Muscle of leg (tissue), 11 donors: ENCODE measurements around the gene CAMK2G. TPM values are rescaled to one million over a fixed set of nuclear protein-coding genes. Genes with fewer than 3 reads are reported as not detected.

Experiments
- DNase-seq: peaks from one replicate; pipeline ENCODE4 v3.0.0; 2013
- H3K27ac ChIP-seq: one replicate; pipeline ENCODE4 v1.5.1; 2013; ENCODE audit warnings: mild to moderate bottlenecking, low read length, control low read depth
- H3K27me3 ChIP-seq: one replicate; pipeline ENCODE4 v1.6.1; 2013; ENCODE audit warnings: low read length; ENCODE audit not compliant: control insufficient read depth, insufficient read depth
- H3K36me3 ChIP-seq: one replicate; pipeline ENCODE4 v1.6.1; 2013; ENCODE audit warnings: low read length; ENCODE audit not compliant: control insufficient read depth, insufficient read depth
- H3K4me1 ChIP-seq: one replicate; pipeline ENCODE4 v1.6.1; 2013; ENCODE audit warnings: low read length; ENCODE audit not compliant: control insufficient read depth, insufficient read depth
- H3K4me3 ChIP-seq: one replicate; pipeline ENCODE4 v1.5.1; 2013; ENCODE audit warnings: low read length, control low read depth
- H3K9me3 ChIP-seq: replicated peaks from 2 replicates; pipeline ENCODE4 v1.6.1; 2013; ENCODE audit warnings: low read depth, low read length; ENCODE audit not compliant: control insufficient read depth
- WGBS: methylation state at CpG from one replicate; pipeline ENCODE4 v1.1.5; 2013; ENCODE audit warnings: missing lambda C conversion rate; ENCODE audit not compliant: insufficient coverage; 5-methylcytosine and 5-hydroxymethylcytosine counted together
- polyA plus RNA-seq, 8 donors: library from polyadenylated mRNA; unstranded; fragments of 120-200 nt; gene quantifications; one replicate each; pipeline versions ENCODE4 v1.2.1 to v1.2.3, GENCODE V29; 2013; ENCODE audit warnings: inconsistent platforms in 1 of 8, low replicate concordance in 1 of 8; ENCODE audit not compliant: insufficient read length in 8 of 8, insufficient read depth in 1 of 8
- total RNA-seq: library from RNA; stranded (reverse); fragments of 120-200 nt; gene quantifications from one replicate; pipeline ENCODE4 v1.2.4, GENCODE V29; 2013

Gene CAMK2G
- total and polyA plus RNA-seq, 9 donors = 18.4 to 34.7 (median 25.3) TPM

DNA sequence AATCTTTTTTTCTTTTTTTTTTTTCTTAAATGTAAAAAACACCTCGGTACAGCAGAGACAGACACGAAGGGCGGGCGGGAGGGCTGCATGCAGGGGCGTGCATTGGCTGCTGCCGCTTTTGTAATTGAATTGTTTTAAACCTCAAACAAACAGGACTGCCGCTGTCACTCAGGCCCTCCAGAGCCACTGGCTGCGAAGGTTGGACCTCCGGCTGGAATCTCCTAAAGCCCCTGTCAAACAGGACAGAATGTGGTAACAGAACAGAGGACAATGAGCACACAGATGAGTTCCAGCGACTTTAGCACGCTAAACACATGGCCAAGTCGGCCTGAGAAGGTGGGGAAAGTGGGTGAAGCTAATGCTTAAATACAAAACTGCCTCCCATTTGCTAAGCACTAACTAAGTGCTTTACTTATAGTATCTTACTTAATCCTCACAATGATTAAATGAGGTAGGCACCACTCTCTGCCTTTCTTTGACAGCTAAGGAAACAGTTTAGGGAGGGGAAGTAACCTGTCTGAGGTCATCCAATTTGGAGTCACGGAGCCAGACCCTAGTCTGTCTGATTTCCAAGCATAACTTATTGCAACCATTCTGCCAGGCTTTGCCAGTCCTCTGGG, 60.0 kb downstream of the CAMK2G start:
- DNase-seq = no peak
- H3K36me3 ChIP-seq = peaks cover 48% of the 10 kb centered on the region
- H3K27me3 ChIP-seq = no peaks in the 10 kb centered on the region
- no peak overlapping the region for H3K4me3 ChIP-seq
- no peaks in the 10 kb centered on the region for H3K9me3 ChIP-seq
- WGBS = 83% methylated on average over 9 of the region's 13 CpGs
- H3K4me1 ChIP-seq = peaks cover 12% of the 10 kb centered on the region
- H3K27ac ChIP-seq = no peak overlapping the region

DNA sequence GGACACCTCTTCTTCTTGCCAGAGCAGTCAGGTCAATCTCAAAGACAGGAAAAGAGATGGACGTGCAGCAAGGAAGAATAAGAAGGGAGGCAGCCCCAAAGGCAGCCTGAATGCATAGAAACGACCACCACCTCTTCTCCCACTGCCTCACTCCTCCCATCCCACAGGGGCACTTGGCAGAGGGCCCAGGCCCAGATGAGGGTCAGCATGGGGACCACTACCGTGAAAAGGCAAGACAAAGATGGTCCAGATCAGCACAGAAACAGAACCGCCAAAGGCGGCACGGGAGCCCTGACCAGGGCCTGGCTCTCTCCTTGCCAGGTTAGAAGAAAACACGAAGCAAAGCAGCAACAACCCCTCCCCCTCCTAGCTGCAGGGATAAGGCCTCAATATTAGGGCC, 61.0 kb downstream of the CAMK2G start:
- DNase-seq = no peak
- no peak overlapping the region for H3K4me3 ChIP-seq
- no peaks in the 10 kb centered on the region for H3K27me3 ChIP-seq
- H3K36me3 ChIP-seq = peaks cover 49% of the 10 kb centered on the region
- peaks cover 9% of the 10 kb centered on the region for H3K4me1 ChIP-seq
- H3K9me3 ChIP-seq = no peaks in the 10 kb centered on the region
- H3K27ac ChIP-seq = no peak overlapping the region
- WGBS = 89% methylated on average over 3 of the region's 7 CpGs

GRCh38 chr10:73812657-73813056, 61.7 kb downstream of the CAMK2G start:
- WGBS = 48% methylated on average over 3 of the region's 4 CpGs
- Histone ChIP-seq H3K4me1 (peaks cover 9% of the 10 kb centered on the region), H3K27me3 (no peaks in the 10 kb centered on the region), H3K9me3 (no peaks in the 10 kb centered on the region), H3K36me3 (peaks cover 49% of the 10 kb centered on the region), H3K27ac (no peak overlapping the region), H3K4me3 (no peak overlapping the region)
- no peak for DNase-seq

- Histone ChIP-seq H3K27ac (peak overlapping the region; percentile 20), H3K4me1 (peaks cover 14% of the 10 kb centered on the region)
These were observed 63.5 kb downstream of the CAMK2G start for GRCh38 chr10:73810735-73811465.

DNA sequence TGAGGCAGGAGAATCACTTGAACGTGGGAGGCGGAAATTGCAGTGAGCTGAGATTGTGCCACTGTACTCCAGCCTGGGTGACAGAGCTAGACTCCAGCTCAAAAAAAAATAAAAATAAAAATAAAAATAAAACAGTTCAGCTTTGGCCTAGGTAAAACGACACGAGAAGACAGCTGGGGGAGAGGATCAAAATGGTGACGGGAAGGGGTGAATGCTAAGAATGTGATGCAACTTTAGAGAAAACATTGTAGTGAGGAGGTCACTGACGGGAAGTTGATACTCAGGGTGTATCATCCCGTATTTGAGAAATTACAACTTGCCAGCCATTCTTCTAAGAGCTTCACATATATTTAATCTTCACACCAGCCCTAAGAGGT, 64.0 kb downstream of the CAMK2G start:
- Histone ChIP-seq H3K4me1 (peaks cover 14% of the 10 kb centered on the region), H3K27ac (no peak overlapping the region), H3K4me3 (peak overlapping the region; percentile 77), H3K9me3 (no peaks in the 10 kb centered on the region), H3K36me3 (peaks cover 55% of the 10 kb centered on the region), H3K27me3 (no peaks in the 10 kb centered on the region)
- 60% methylated on average over 1 of the region's 7 CpGs for WGBS
- no peak for DNase-seq

More at GRCh38 chr10:73810735-73811465, 63.5 kb downstream of the CAMK2G start:
- under 1% methylated on average over 63 of the region's 63 CpGs for WGBS
- Histone ChIP-seq H3K36me3 (peaks cover 52% of the 10 kb centered on the region), H3K4me3 (peak overlapping the region; percentile 77), H3K27me3 (no peaks in the 10 kb centered on the region), H3K9me3 (no peaks in the 10 kb centered on the region)
- DNase-seq = no peak

- Histone ChIP-seq H3K36me3 (peaks cover 59% of the 10 kb centered on the region), H3K27me3 (no peaks in the 10 kb centered on the region), H3K4me3 (no peak overlapping the region), H3K9me3 (no peaks in the 10 kb centered on the region), H3K4me1 (peaks cover 14% of the 10 kb centered on the region), H3K27ac (no peak overlapping the region)
- no peak for DNase-seq
- WGBS = 87% methylated on average over 3 of the region's 5 CpGs
These were observed 65.1 kb downstream of the CAMK2G start for GRCh38 chr10:73809061-73809818.

DNA sequence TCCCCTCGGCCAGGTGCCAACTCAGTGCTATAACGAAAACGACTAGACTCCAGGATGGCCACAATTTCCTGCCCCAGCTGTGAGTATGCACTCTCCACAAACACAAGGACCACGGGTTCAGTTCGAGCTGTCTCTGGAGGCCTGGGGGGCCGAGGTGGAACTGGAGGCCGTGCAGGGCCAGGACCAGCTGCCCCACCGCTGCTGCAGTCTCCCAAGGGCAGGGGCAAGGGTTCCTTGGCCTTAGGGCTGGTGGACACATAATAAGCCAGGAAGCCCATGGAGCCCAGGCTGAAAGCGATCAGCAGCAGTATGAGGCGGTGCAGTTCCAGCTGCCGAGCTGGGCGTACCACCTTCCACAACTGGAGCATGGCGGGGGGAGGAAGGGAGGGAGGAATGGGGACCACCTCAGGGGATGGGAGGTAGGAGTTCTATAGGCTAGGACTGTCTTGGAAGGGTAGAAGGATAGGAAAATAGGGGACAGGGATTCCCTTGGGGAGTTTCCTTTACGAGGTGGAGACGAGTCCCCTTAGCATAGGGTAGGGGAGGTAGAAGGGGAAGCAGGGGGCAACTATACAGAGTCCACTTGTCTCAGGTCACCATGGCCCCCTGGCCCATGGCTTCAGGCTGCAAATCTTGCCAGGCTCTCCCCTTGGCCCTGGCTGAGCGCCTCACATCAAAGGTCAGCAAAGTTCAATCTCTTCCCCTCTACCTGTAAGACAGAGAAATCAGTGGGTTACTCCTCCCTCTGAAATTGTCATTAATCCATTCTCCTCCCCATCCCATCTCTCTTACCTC, 66.1 kb downstream of the CAMK2G start:
- 91% methylated on average over 14 of the region's 16 CpGs for WGBS
- H3K27ac ChIP-seq = no peak overlapping the region
- no peaks in the 10 kb centered on the region for H3K27me3 ChIP-seq
- DNase-seq = no peak
- peaks cover 14% of the 10 kb centered on the region for H3K4me1 ChIP-seq
- H3K36me3 ChIP-seq = peaks cover 66% of the 10 kb centered on the region
- no peaks in the 10 kb centered on the region for H3K9me3 ChIP-seq
- H3K4me3 ChIP-seq = no peak overlapping the region

GRCh38 chr10:73807471-73807870, 66.9 kb downstream of the CAMK2G start:
- Histone ChIP-seq H3K9me3 (no peaks in the 10 kb centered on the region), H3K27me3 (no peaks in the 10 kb centered on the region), H3K4me3 (no peak overlapping the region), H3K36me3 (peaks cover 73% of the 10 kb centered on the region), H3K4me1 (peaks cover 14% of the 10 kb centered on the region), H3K27ac (no peak overlapping the region)
- DNase-seq = no peak
- WGBS = 94% methylated on average over 13 of the region's 14 CpGs

DNA sequence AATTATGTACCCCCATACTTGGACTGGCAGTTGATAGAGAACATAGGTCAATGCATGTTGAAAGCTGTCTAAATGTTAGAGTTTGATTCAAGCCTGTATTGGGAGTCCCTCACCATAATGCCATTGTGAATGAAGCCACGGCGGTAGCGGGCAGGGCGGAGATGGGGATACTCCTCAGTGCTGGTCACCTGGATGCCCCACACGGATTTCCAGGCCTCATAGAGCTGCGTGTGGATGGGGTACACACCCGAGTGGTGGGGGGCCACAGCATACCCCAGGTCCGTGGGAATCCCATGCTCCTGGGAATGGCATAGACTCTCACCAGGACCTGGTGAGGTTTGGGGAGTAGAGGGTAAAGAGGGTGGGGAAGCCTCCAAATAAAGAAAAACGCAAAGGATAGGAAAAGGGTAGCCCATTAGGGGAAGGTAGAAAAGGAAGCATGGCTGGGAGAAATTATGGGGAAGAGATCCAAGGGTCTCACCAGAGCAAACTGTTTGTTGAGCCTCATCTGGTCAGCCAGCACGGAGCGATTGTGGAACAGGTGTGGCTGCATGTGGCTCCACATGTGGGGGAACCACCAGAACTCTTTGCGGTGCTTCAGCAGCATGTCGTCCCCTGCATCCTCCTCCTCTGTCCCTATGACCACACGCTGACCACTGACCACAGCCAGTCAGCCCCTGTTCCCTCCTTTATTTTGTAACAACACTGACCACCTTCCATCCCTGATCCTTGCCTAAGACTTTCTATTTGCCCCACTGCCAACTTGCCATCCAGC, 68.0 kb downstream of the CAMK2G start:
- no peak overlapping the region for H3K27ac ChIP-seq
- peaks cover 14% of the 10 kb centered on the region for H3K4me1 ChIP-seq
- peaks cover 84% of the 10 kb centered on the region for H3K36me3 ChIP-seq
- H3K4me3 ChIP-seq = no peak overlapping the region
- no peaks in the 10 kb centered on the region for H3K9me3 ChIP-seq
- DNase-seq = no peak
- H3K27me3 ChIP-seq = no peaks in the 10 kb centered on the region
- WGBS = 93% methylated on average over 14 of the region's 14 CpGs
